Stimulated activated CD8-positive, alpha-beta memory T cell treated with anti-CD3 and anti-CD28 coated beads, Interleukin-2, amount 100 ng/mL, for 48 hours (primary cell): ENCODE data around the gene LAIR2.

Source experiments
- DNase-seq, 2 donors: peaks; one replicate each; pipeline ENCODE4 v3.0.0-alpha.2; 2020; ENCODE audit warnings: low read depth in 2 of 2

The LAIR2 gene

GRCh38 chr19:54534156-54534555, 31.5 kb downstream of the LAIR2 start:
- no peak for DNase-seq

- no peak for DNase-seq
Observed at GRCh38 chr19:54535601-54536000, 33.0 kb downstream of the LAIR2 start.

- no peak for DNase-seq
Observed at GRCh38 chr19:54536956-54537355, 34.3 kb downstream of the LAIR2 start.

GRCh38 chr19:54541712-54542111, 39.1 kb downstream of the LAIR2 start:
- DNase-seq, result no peak

- DNase-seq, result no peak
Observed at GRCh38 chr19:54548806-54549205, 46.2 kb downstream of the LAIR2 start.

GRCh38 chr19:54549224-54549623, 46.6 kb downstream of the LAIR2 start:
- no peak for DNase-seq

- DNase-seq, result no peak
Observed at GRCh38 chr19:54551293-54551692, 48.7 kb downstream of the LAIR2 start.

GRCh38 chr19:54551950-54552912, 49.6 kb downstream of the LAIR2 start:
- DNase-seq, result no peak

GRCh38 chr19:54552913-54553310, 50.3 kb downstream of the LAIR2 start:
- DNase-seq, result no peak

GRCh38 chr19:54554006-54554405, 51.4 kb downstream of the LAIR2 start:
- no peak for DNase-seq

GRCh38 chr19:54554896-54555295, 52.3 kb downstream of the LAIR2 start:
- DNase-seq, result no peak

GRCh38 chr19:54556194-54556593, 53.6 kb downstream of the LAIR2 start:
- no peak for DNase-seq

GRCh38 chr19:54558339-54558738, 55.7 kb downstream of the LAIR2 start:
- no peak for DNase-seq
